GM18498 (cell line): ENCODE results near the gene PRH1.

Experiments
- ATAC-seq: cut with Tn5 transposase; IDR thresholded peaks from one replicate; pipeline ENCODE4 v1.9.1; 2021; ENCODE audit warnings: mild to moderate bottlenecking, moderate library complexity; ENCODE audit not compliant: unreplicated experiment

Gene PRH1

DNA sequence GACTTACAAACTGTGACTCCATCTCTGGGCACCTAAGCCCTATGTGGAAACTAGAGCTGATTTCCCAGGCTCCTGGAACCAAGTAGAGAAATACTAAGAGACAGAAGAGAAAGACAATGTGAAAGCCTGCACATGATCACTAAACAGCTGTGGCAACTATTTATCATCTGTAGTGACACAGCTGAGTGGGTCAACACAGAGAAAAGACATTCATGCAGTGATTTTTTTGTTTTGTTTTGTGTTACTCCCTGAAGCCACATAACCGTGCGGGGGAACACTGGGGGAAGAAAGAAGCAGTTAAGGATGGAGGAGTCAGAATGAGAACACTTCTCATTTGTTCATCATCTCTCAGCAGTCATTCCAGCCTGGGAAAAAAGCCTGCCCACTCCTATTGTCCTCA lies 36.3 kb downstream of the PRH1 start:
- ATAC-seq = no peak

DNA sequence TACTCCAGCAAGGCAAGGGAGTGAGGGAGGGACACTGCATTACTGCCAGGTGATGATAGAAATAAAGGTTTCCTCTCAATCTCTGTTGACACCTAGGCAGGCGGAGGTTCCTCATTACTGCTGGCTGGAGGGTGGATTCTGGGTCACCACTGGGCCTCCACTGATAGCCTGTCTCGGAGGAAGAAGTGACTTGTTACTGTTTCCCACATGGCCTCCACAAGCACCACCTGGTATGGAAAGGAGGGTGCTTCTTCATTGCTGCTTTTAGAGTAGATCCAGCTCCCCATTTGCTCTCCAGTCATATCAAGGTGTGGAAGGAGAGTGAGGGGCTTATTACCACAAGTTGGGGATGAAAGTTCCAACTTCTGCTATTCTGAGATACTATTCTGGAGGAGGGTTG lies 41.2 kb downstream of the PRH1 start:
- ATAC-seq = no peak

DNA sequence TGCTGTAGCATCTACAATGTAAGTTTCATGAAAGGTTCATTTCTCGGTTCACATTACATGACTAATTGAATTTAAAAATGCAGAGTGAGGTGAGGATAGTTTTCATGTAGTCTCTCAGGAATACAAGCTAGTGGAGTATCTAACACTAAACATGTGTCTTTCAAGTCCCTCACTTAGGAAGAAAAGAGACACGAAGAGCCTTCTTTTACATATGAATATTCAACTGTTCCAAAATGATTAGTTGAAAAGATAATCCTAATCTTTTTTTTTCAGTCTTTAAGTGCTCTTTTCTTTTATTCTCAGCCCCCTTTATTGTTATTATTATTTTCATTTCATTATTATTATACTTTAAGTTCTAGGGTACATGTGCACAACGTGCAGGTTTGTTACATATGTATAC lies 45.6 kb downstream of the PRH1 start:
- ATAC-seq = no peak
